ENCODE measurements around the gene ALDOB.
A peak's percentile ranks its signal among the peaks of the same experiment; 100 is the strongest.

The ALDOB gene

GRCh38 chr9:101421653-101422065 is 13.9 kb downstream of the ALDOB start:
- DNase-seq (ENCODE audit: low read depth in 3 of 3) = no peak

- DNase-seq (ENCODE audit: low read depth in 3 of 3) = no peak
Observed at GRCh38 chr9:101419863-101420262, 15.7 kb downstream of the ALDOB start.

GRCh38 chr9:101418518-101419430 is 16.8 kb downstream of the ALDOB start:
- no peak for DNase-seq (ENCODE audit: low read depth in 3 of 3)

GRCh38 chr9:101417977-101418376 is 17.6 kb downstream of the ALDOB start:
- DNase-seq (ENCODE audit: low read depth in 3 of 3) = no peak

GRCh38 chr9:101417389-101417788 is 18.2 kb downstream of the ALDOB start:
- no peak for DNase-seq (ENCODE audit: low read depth in 3 of 3)

GRCh38 chr9:101415578-101415977 is 20.0 kb downstream of the ALDOB start:
- DNase-seq (ENCODE audit: low read depth in 3 of 3) = no peak

- no peak for DNase-seq (ENCODE audit: low read depth in 3 of 3)
Observed at GRCh38 chr9:101414839-101415238, 20.7 kb downstream of the ALDOB start.

- DNase-seq (ENCODE audit: low read depth in 3 of 3) = no peak
Observed at GRCh38 chr9:101409079-101409477, 26.5 kb downstream of the ALDOB start.

GRCh38 chr9:101408374-101409078 is 27.0 kb downstream of the ALDOB start:
- DNase-seq (ENCODE audit: low read depth in 3 of 3) = no peak

- no peak for DNase-seq (ENCODE audit: low read depth in 3 of 3)
Observed at GRCh38 chr9:101403516-101404285, 31.9 kb downstream of the ALDOB start.

GRCh38 chr9:101400120-101400519 is 35.5 kb downstream of the ALDOB start:
- no peak for DNase-seq (ENCODE audit: low read depth in 3 of 3)

- DNase-seq (ENCODE audit: low read depth in 3 of 3) = no peak
Observed at GRCh38 chr9:101399643-101399970, 36.0 kb downstream of the ALDOB start.

- no peak for DNase-seq (ENCODE audit: low read depth in 3 of 3)
Observed at GRCh38 chr9:101398930-101399642, 36.5 kb downstream of the ALDOB start.

GRCh38 chr9:101398068-101398929 is 37.3 kb downstream of the ALDOB start, which contains the start of the genes MRPL50 and ZNF189:
Gene MRPL50 (minus strand): TSS chr9:101398618. CDS start chr9:101398592, 26 bp downstream.
Gene ZNF189 (plus strand): TSS chr9:101398851. CDS start chr9:101399157, 306 bp downstream.
- DNase-seq (ENCODE audit: low read depth in 3 of 3) = peak; percentile 91 to 95 (median 93)

- DNase-seq (ENCODE audit: low read depth in 3 of 3) = no peak
Observed at GRCh38 chr9:101397746-101398067, 37.9 kb downstream of the ALDOB start.

- no peak for DNase-seq (ENCODE audit: low read depth in 3 of 3)
Observed at GRCh38 chr9:101394687-101395086, 40.9 kb downstream of the ALDOB start.

GRCh38 chr9:101393135-101393534 is 42.4 kb downstream of the ALDOB start:
- no peak for DNase-seq (ENCODE audit: low read depth in 3 of 3)

- DNase-seq (ENCODE audit: low read depth in 3 of 3) = no peak
Observed at GRCh38 chr9:101388507-101388993, 47.0 kb downstream of the ALDOB start.

GRCh38 chr9:101387871-101388506 is 47.6 kb downstream of the ALDOB start:
- no peak for DNase-seq (ENCODE audit: low read depth in 3 of 3)
